Effector memory CD4-positive, alpha-beta T cell (primary cell): ENCODE results near the gene SMOC2.

Source experiments
- DNase-seq, 3 donors: peaks; one replicate each; pipeline ENCODE4 v3.0.0-alpha.2; 2020
- H3K27ac ChIP-seq: 2 replicates; pipeline ENCODE4 v1.7.0; 2013; ENCODE audit warnings: mild to moderate bottlenecking, low read length, moderate library complexity; ENCODE audit not compliant: insufficient read depth, poor library complexity, severe bottlenecking
- H3K27me3 ChIP-seq: replicated peaks from 2 replicates; pipeline ENCODE4 v1.7.0; 2013; ENCODE audit warnings: mild to moderate bottlenecking, low read length; ENCODE audit not compliant: insufficient read depth, control insufficient read depth, poor library complexity, severe bottlenecking
- H3K36me3 ChIP-seq: 2 replicates; pipeline ENCODE4 v1.7.0; 2013; ENCODE audit warnings: mild to moderate bottlenecking, low read length, moderate library complexity; ENCODE audit not compliant: control insufficient read depth, insufficient read depth
- H3K4me1 ChIP-seq: 2 replicates; pipeline ENCODE4 v1.7.0; 2013; ENCODE audit warnings: low read length, mild to moderate bottlenecking; ENCODE audit not compliant: control insufficient read depth, insufficient read depth, poor library complexity, severe bottlenecking
- H3K4me3 ChIP-seq: 2 replicates; pipeline ENCODE4 v1.7.0; 2013; ENCODE audit warnings: low read length, low read depth, mild to moderate bottlenecking; ENCODE audit not compliant: insufficient read depth, poor library complexity, severe bottlenecking
- H3K9me3 ChIP-seq: 2 replicates; pipeline ENCODE4 v1.7.0; 2013; ENCODE audit warnings: mild to moderate bottlenecking, low read length, moderate library complexity; ENCODE audit not compliant: control insufficient read depth

The SMOC2 gene

DNA sequence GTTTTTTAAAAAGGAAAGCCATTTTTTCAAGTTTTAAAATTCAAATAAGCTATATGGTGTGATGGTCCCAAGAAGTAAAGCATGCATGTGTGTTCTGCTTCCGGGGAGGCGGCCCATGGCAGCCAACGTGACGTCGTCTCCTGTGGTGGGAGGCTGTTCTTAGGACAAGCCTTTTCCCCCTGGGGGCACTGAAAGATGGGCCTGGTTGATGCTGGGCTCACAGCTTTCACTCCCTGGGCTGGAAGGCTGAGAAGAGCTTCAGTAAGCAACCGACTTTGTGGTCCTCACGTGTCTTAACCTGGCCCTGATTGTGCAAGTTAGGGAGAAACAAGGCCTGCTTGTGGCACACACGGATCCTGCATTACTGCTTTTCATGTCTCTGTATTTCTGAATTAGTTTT, 84.1 kb downstream of the SMOC2 start:
- H3K27ac ChIP-seq = no peak overlapping the region
- H3K4me1 ChIP-seq = no peaks in the 10 kb centered on the region
- H3K4me3 ChIP-seq = no peak overlapping the region
- no peak for DNase-seq
- H3K27me3 ChIP-seq = no peaks in the 10 kb centered on the region
- no peaks in the 10 kb centered on the region for H3K36me3 ChIP-seq
- no peaks in the 10 kb centered on the region for H3K9me3 ChIP-seq

DNA sequence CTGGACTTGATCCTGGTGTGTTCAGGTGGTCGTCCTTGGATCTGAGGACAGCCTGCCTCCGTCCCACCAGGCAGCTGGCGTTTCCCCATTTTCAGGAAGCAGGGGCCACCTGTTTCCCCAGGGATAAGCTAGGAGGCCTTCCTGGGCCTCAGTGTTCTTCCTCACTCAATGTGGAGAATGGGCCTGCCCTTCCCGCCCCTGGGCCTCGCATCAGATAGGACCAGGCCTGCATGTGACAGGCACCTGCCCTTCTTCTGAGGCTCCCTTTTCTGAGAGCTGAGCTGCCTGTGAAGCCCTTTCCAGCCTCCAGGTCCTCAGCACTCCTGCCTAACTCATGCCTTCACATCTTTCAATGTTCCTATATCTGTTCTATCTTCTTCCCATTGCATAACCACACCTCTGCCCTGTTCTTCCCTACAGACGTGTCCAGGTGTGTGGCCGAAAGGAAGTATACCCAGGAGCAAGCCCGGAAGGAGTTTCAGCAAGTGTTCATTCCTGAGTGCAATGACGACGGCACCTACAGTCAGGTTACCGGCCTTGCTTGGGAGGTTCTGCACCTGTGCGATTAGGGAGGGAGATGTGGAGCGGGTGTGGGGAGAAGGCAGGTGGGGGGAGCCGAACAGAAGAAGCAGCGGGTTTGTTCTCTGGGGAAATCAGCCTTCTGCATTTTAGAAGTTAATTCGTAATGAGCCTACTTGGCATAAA, 85.1 kb downstream of the SMOC2 start:
- Histone ChIP-seq H3K27me3 (no peaks in the 10 kb centered on the region), H3K27ac (no peak overlapping the region), H3K9me3 (no peaks in the 10 kb centered on the region), H3K4me1 (no peaks in the 10 kb centered on the region), H3K4me3 (no peak overlapping the region), H3K36me3 (no peaks in the 10 kb centered on the region)
- no peak for DNase-seq

DNA sequence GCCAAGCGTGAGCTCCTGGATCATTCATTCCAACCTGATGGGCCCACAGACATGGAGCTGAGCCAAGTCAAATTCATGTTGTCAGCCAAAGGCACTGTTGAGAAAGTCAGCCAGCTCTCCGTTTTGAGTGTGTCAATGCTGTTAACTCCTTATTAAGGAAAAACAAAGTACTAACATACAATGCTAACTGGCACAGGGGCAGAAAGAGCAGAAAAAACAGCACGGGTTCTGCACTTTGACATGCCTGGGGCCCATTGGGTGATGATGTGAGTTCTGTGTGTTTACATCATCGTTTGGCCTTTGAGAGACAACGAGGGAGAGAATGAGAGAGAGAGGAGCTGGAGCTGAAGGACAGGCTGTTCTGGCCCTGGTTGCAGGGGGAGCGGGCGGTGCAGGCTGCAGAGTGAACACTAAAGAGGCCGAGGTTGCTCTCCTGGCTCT, 85.9 kb downstream of the SMOC2 start:
- DNase-seq = no peak
- H3K36me3 ChIP-seq = no peaks in the 10 kb centered on the region
- H3K27me3 ChIP-seq = no peaks in the 10 kb centered on the region
- no peaks in the 10 kb centered on the region for H3K4me1 ChIP-seq
- no peak overlapping the region for H3K4me3 ChIP-seq
- no peak overlapping the region for H3K27ac ChIP-seq
- H3K9me3 ChIP-seq = no peaks in the 10 kb centered on the region

DNA sequence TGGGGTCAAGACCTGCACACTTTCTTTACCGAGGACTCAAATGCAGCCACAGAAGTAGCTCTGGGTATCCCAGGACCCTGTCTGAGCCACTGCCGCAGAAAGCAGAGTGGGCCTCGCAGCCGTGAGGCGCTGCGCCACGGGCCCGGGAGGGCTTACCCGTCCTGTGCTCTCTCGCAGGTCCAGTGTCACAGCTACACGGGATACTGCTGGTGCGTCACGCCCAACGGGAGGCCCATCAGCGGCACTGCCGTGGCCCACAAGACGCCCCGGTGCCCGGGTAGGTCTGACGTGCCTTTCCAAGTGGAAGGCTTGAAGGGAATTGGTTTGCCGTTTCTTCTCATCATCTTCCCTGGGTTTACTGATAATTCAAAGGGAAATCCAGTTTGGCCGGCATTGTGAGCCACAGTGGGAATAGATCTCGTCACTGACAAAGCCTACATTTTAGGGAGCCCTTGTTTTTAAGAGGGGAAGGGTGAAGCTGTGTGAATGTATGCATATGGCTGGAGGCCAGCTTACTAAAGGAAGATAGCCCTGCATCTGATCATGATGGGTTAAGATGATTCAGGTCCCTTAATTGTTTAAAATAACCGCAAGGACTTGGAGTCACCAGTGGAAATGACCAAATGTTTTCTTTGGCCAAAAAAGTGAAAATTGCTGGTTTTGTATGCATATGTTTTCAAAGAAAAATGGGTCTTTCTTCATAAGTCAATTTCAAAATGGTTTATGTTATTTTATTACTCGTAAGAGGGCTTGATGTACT, 86.6 kb downstream of the SMOC2 start:
- Histone ChIP-seq H3K9me3 (no peaks in the 10 kb centered on the region), H3K36me3 (no peaks in the 10 kb centered on the region), H3K27ac (no peak overlapping the region), H3K4me1 (no peaks in the 10 kb centered on the region), H3K4me3 (no peak overlapping the region), H3K27me3 (no peaks in the 10 kb centered on the region)
- DNase-seq = no peak

DNA sequence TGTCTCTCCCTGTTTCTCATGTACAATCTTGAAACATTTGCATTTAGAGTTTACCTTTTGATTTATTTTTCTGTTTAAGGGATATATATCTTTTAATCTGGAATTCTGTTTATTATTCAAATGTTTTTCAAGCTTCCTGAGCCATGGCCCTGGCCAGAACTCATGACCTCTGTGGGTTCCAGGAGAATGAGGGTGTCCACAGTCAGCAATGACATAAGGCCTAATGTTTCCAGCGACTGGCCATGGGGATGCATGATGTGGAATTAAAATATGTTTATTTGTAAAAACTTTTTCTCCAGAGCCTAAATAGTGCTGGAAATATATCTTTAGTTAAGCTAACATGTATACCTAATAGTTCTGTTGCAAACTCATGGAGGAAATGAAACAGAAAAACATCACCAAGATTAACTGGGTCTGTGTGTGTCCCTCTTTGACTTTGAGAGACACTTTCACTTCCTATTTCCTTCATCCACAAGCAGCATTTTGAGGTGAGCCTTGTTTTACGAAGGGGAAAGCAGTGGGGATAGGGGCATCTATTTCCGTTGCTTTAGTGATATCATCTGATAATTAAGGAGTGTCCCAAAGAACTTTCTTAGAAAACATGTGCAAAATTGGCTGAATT, 87.6 kb downstream of the SMOC2 start:
- H3K36me3 ChIP-seq = no peaks in the 10 kb centered on the region
- no peaks in the 10 kb centered on the region for H3K9me3 ChIP-seq
- H3K4me3 ChIP-seq = no peak overlapping the region
- DNase-seq = no peak
- H3K27ac ChIP-seq = no peak overlapping the region
- H3K27me3 ChIP-seq = no peaks in the 10 kb centered on the region
- H3K4me1 ChIP-seq = no peaks in the 10 kb centered on the region

DNA sequence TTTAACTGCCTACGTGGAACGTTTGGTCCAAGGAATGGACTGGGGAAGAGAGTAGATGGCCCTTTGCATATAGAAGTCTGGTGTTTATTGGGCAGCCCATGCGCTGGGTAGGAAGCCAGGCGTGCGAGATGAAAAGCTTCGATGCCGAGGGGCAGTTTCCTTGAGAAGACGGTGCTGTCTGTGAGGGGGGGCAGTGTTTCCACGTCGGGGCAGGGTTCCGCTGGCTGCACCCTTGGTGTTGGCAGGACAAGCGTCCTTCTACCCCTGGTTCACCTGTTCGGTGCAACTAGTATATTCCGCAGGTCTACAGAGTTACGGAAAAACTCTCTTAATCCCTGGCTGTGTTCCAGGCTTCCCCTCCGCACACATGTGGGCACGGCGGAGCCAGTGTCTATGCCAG, 88.2 kb downstream of the SMOC2 start:
- Histone ChIP-seq H3K9me3 (no peaks in the 10 kb centered on the region), H3K4me1 (no peaks in the 10 kb centered on the region), H3K36me3 (no peaks in the 10 kb centered on the region), H3K27ac (no peak overlapping the region), H3K27me3 (no peaks in the 10 kb centered on the region), H3K4me3 (no peak overlapping the region)
- DNase-seq = no peak

DNA sequence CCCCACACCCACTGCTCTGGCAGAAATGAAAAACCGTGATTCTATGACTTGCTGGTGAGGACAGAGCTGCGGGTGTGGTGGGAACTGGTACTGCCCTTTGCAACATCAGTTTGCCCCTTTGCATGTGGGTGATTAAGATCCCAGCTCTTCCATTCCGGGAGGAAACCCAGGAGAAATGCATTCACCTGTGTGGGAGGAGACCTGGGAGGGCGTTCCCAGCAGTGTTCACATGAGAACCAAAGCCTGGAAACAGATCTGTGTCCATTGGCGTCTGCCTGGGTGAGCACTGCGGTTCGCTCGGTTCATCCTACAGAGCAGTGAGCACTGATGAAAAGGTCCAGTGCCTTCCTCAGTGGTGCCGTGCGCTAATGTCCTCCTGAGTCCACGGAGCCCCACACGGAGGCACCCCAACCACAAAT, 89.7 kb downstream of the SMOC2 start:
- no peak overlapping the region for H3K27ac ChIP-seq
- no peaks in the 10 kb centered on the region for H3K9me3 ChIP-seq
- no peak overlapping the region for H3K4me3 ChIP-seq
- no peaks in the 10 kb centered on the region for H3K4me1 ChIP-seq
- no peaks in the 10 kb centered on the region for H3K36me3 ChIP-seq
- DNase-seq = no peak
- no peaks in the 10 kb centered on the region for H3K27me3 ChIP-seq

DNA sequence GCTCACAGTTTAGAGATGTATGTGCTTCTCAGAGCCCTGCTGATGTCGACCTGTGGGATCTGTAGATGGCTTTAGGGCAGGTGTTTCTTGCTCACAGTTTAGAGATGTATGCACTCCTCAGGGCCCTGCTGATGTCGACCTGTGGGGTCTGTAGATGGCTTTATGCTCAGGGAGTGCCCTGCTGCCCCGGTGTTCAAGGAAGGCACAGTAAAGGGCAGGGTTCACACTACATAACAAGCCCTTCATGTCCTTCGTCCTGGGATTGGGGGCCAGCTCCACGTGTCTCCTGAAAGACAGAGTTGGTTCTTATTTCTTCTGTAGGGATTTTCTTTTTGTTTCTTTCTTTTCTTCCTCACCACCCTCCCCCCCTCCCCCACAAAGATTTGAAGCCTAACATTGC, 91.1 kb downstream of the SMOC2 start:
- no peaks in the 10 kb centered on the region for H3K27me3 ChIP-seq
- H3K9me3 ChIP-seq = no peaks in the 10 kb centered on the region
- H3K4me1 ChIP-seq = no peaks in the 10 kb centered on the region
- no peak overlapping the region for H3K27ac ChIP-seq
- DNase-seq = no peak
- H3K4me3 ChIP-seq = no peak overlapping the region
- H3K36me3 ChIP-seq = no peaks in the 10 kb centered on the region

DNA sequence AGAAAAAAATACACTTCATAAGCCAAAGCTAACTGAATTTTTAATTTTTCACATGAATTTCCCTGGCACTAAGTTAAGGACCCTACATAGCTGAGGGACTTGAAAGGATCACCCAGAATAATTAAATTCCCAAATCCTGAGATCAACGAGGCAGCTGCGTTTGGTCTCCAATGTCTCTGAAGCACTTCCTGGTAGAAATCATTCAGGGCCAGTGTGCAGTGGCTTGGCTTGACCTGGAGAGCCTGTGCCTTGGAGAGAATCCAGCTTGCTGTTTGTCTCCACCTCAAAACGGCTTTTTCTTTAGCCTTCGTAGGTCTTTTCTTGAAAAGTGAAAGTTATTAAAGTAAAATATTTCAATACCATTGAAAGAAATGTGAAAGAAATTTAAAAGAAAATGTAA, 92.4 kb downstream of the SMOC2 start:
- no peak overlapping the region for H3K4me3 ChIP-seq
- H3K4me1 ChIP-seq = no peaks in the 10 kb centered on the region
- no peaks in the 10 kb centered on the region for H3K36me3 ChIP-seq
- H3K27me3 ChIP-seq = no peaks in the 10 kb centered on the region
- H3K27ac ChIP-seq = no peak overlapping the region
- H3K9me3 ChIP-seq = no peaks in the 10 kb centered on the region
- DNase-seq = no peak

DNA sequence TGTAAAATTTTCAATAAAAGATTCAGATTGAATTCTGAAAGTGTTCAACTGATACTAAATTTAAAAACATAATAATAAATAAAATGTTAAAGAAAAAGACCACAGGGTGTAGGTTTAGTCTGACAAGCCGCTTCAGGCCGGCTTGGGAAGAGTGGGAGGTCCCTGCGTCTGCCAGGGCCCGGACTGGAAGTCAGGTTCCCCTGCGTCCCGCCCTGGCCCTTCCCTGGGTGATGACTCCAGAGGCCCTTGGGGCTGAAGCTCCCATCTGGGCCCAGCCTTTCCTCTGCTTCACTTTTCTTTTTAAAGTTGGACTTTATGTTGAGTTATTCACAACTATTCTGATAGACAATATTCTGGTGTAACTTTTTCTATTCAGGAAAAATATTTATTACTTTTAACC, 93.3 kb downstream of the SMOC2 start:
- no peak for DNase-seq
- Histone ChIP-seq H3K27me3 (no peaks in the 10 kb centered on the region), H3K9me3 (no peaks in the 10 kb centered on the region), H3K36me3 (no peaks in the 10 kb centered on the region), H3K4me3 (no peak overlapping the region), H3K4me1 (no peaks in the 10 kb centered on the region), H3K27ac (no peak overlapping the region)
